Lower leg skin (tissue), 4 donors: Measurements from ENCODE around the gene RBM33. TPM values are rescaled to one million over a fixed set of nuclear protein-coding genes. Genes with fewer than 3 reads are reported as not detected.

Experiments used
- DNase-seq, 2 donors: peaks; one replicate each; pipeline ENCODE4 v3.0.0-alpha.2; 2019; ENCODE audit warnings: low spot score in 2 of 2
- H3K4me3 ChIP-seq: fragments of 200-600 bp; sonication (generic); 2 replicates; pipeline ENCODE4 v1.5.1; 2017; ENCODE audit warnings: mild to moderate bottlenecking, low read depth; ENCODE audit not compliant: poor library complexity, severe bottlenecking
- POLR2A ChIP-seq, 2 donors: fragments of 450-650 bp; IDR thresholded peaks; one replicate each; pipeline ENCODE4 v1.6.1; 2016 to 2017; ENCODE audit warnings: antibody characterized with exemption in 2 of 2, mild to moderate bottlenecking in 1 of 2, moderate library complexity in 1 of 2
- WGBS, 2 donors: methylation state at CpG; one replicate each; pipeline ENCODE4 v1.1.5; 2018; 5-methylcytosine and 5-hydroxymethylcytosine counted together
- intact Hi-C: fragments of 100-400 bp; cut with DNase I; formaldehyde crosslinking; loops from one replicate; pipeline ENCODE4 v1.15.0; 2023; ENCODE audit warnings: low total_unique reads
- total RNA-seq, 4 donors: library from RNA; depleted of rRNA; stranded (reverse); fragments of >200 nt; gene quantifications; one replicate each; pipeline ENCODE4 v1.1.0, GENCODE V29; 2016
- TF ChIP-seq, protein P1 (sequence below), 3 donors: fragments of 450-650 bp; IDR thresholded peaks; one replicate each; pipeline ENCODE4 v1.5.1; 2016; ENCODE audit warnings: antibody characterized with exemption in 3 of 3, mild to moderate bottlenecking in 3 of 3, moderate library complexity in 2 of 3

RBM33 gene
- total RNA-seq, 4 donors from 2014 or later: 35.8 to 83.9 (median 56.7) TPM

DNA sequence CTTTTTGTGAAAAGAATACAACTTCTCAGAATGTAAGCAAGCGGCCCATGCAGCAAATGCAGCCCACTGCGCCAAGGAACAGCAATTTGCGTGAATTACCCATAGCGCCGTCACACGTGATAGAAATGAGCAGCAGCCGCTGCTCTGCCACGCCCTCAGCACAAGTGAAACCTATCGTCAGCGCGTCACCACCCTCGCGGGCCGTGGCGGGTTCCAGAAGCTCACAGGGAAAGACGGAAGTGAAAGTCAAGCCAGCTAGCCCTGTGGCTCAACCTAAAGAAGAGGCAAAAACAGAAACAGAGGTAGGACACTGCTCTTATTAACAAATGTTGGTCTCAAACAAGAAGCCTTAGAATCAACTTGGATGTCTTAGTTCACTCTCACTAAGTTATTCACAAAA, 97.3 kb downstream of the RBM33 start:
- intact Hi-C loops: no loop called here
- TF ChIP-seq POLR2A (IDR thresholded peaks at IDR 0.05): no peak
- TF ChIP-seq, protein P1, sequence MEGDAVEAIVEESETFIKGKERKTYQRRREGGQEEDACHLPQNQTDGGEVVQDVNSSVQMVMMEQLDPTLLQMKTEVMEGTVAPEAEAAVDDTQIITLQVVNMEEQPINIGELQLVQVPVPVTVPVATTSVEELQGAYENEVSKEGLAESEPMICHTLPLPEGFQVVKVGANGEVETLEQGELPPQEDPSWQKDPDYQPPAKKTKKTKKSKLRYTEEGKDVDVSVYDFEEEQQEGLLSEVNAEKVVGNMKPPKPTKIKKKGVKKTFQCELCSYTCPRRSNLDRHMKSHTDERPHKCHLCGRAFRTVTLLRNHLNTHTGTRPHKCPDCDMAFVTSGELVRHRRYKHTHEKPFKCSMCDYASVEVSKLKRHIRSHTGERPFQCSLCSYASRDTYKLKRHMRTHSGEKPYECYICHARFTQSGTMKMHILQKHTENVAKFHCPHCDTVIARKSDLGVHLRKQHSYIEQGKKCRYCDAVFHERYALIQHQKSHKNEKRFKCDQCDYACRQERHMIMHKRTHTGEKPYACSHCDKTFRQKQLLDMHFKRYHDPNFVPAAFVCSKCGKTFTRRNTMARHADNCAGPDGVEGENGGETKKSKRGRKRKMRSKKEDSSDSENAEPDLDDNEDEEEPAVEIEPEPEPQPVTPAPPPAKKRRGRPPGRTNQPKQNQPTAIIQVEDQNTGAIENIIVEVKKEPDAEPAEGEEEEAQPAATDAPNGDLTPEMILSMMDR (IDR thresholded peaks at IDR 0.05): no peak
- H3K4me3 ChIP-seq: no peak overlapping the region
- 90 to 94% methylated on average over 16 of the region's 16 CpGs for WGBS, 2 donors
- no peak for DNase-seq

DNA sequence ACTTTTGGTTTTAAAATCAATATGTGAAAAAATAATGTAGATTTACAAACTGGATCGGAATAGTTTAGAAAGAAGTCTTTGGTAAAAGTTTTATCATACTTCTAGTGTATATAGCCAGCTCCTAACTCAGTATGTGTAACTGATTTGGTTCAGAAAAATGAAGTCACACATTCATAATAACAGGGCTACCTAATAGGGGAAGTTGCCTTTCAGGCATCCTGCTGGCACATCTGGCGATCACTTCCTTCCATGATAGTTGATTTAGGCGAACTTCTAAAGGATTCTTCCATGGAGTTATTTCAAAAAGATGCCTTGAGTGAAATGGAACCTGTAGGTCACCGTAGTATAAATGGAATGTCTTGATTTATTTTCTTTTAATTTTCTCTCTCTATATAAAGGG, 98.7 kb downstream of the RBM33 start:
- WGBS, 2 donors: 86 to 89% methylated on average over 4 of the region's 4 CpGs
- no peak for DNase-seq
- TF ChIP-seq, protein P1 (IDR thresholded peaks at IDR 0.05): no peak
- no peak for TF ChIP-seq POLR2A (IDR thresholded peaks at IDR 0.05)
- intact Hi-C loops: no loop called here
- H3K4me3 ChIP-seq: no peak overlapping the region

DNA sequence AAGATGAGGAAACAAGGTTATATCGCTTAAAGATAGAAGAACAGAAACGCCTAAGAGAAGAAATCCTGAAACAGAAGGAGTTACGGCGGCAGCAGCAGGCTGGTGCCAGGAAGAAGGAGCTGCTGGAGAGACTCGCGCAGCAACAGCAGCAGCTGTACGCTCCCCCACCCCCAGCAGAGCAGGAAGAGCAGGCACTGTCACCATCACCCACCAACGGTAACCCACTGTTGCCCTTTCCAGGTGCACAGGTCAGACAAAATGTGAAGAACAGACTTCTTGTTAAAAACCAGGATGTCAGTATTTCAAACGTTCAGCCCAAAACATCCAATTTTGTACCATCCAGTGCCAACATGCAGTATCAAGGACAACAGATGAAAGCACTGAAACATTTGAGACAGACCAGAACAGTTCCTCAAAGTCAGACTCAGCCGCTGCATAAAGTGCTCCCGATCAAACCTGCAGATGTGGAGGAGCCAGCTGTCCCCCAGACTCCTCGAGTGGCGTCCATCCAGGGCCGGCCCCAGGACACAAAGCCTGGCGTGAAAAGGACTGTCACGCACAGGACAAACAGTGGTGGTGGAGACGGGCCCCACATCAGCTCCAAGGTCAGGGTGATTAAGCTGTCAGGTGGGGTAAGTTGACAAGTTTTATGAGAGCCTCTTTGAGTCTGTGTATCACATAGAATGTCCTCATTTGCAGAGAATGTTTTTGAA, 100.7 kb downstream of the RBM33 start:
- 86 to 87% methylated on average over 16 to 17 of the region's 17 CpGs for WGBS, 2 donors
- intact Hi-C loops: no loop called here
- DNase-seq: no peak
- no peak overlapping the region for H3K4me3 ChIP-seq
- no peak for TF ChIP-seq POLR2A (IDR thresholded peaks at IDR 0.05)
- TF ChIP-seq, protein P1 (IDR thresholded peaks at IDR 0.05): no peak

DNA sequence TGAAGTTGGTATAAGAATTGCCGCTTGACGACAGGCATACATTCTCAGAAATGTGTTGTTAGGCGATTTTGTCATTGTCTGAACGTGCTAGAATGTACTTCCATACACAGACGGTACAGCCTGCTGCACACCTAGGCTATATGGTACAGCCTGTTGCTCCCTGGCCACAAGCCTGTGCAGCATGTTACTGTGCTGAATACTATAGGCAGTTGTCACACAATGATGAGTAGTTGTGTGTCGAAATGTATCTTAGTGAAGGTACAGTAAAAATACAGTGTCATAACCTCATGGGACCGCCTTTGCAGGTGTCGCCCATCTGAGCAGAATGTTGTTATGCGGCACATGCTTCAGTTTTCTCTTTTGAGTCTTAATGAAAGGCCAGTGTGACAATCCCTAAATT, 101.3 kb downstream of the RBM33 start:
- no peak for TF ChIP-seq POLR2A (IDR thresholded peaks at IDR 0.05)
- TF ChIP-seq, protein P1 (IDR thresholded peaks at IDR 0.05): no peak
- 92 to 95% methylated on average over 9 of the region's 9 CpGs for WGBS, 2 donors
- no peak for DNase-seq
- H3K4me3 ChIP-seq: no peak overlapping the region
- intact Hi-C loops: no loop called here

DNA sequence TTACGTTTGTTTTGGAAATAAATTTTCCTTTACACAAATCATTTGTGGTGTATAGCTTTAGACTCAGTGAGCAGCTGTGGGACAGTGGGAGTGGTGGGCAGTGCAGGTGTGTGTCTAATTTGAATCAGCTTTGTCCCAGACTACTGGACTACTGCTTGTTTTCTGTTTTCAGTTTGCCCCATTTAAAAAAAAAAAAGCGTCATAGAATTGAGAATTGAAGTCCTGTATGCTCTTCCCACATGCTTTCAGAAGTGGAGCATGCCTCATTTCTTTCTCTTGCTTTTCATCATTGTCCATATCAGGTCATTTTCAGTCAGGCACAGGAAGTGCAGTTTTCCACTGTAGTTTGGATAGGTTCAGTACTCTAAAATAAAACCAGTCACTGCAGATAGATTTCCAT, 101.7 kb downstream of the RBM33 start:
- 78 to 86% methylated on average over 2 of the region's 2 CpGs for WGBS, 2 donors
- TF ChIP-seq, protein P1 (IDR thresholded peaks at IDR 0.05): no peak
- TF ChIP-seq POLR2A (IDR thresholded peaks at IDR 0.05): no peak

DNA sequence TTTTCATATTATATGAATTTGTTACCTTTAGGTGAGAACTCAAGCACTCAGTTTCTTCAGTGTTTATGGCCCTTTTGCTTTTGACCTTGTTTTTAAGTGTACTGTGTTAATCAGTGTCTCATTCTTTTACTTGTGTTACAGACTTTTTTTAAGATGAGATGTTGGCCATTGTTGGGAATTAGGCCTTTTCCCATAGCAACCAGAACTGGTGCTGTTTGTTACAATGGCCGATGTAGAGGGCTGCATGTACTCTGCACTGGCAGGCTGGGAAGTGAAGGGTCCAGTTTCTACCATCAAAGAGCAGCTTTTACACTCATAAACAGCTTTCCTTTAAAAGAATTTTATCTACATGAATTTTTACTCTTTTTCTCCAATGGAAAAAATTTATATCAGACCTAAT, 102.7 kb downstream of the RBM33 start:
- intact Hi-C loops: no loop called here
- WGBS, 2 donors: 90 to 92% methylated on average over 1 of the region's 1 CpG
- TF ChIP-seq, protein P1 (IDR thresholded peaks at IDR 0.05): no peak
- no peak for TF ChIP-seq POLR2A (IDR thresholded peaks at IDR 0.05)
- no peak for DNase-seq
- no peak overlapping the region for H3K4me3 ChIP-seq

More for the DNA sequence above, 101.7 kb downstream of the RBM33 start:
- no peak for DNase-seq
- intact Hi-C loops: no loop called here
- no peak overlapping the region for H3K4me3 ChIP-seq
